Prostate gland (tissue), 2 donors: ENCODE measurements around the gene PDHB.

ENCODE experiments used
- CTCF ChIP-seq, 4 experiments: fragments of 200-600 bp in 2 of 4; fragments of 450-650 bp in 2 of 4; sonication (generic) in 2 of 4; IDR thresholded peaks; 1 replicate in 3 of 4; 2 replicates in 1 of 4; pipeline ENCODE4 v1.5.1; 2016 to 2019; ENCODE audit warnings: antibody characterized with exemption in 4 of 4, mild to moderate bottlenecking in 2 of 4, moderate library complexity in 2 of 4
- POLR2A ChIP-seq: fragments of 450-650 bp; IDR thresholded peaks from one replicate; pipeline ENCODE4 v1.6.1; 2016; ENCODE audit warnings: antibody characterized with exemption, mild to moderate bottlenecking

- TF ChIP-seq CTCF (IDR thresholded peaks at IDR 0.05) (no peak), POLR2A (no peak)
These were observed 49.1 kb downstream of the PDHB start for GRCh38 chr3:58384381-58385090.
